Testis (tissue), 2 donors: ENCODE data around the gene OLFML1.

Experiments used
- POLR2A ChIP-seq: fragments of 450-650 bp; IDR thresholded peaks from one replicate; pipeline ENCODE4 v1.6.1; 2017; ENCODE audit warnings: antibody characterized with exemption, mild to moderate bottlenecking, moderate library complexity
- TF ChIP-seq, protein P1 (sequence below), 3 experiments: fragments of 450-650 bp in 2 of 3; fragments of 200-600 bp in 1 of 3; sonication (generic) in 1 of 3; IDR thresholded peaks; one replicate each; pipeline ENCODE4 v1.5.1; 2016 to 2019; ENCODE audit warnings: antibody characterized with exemption in 3 of 3, mild to moderate bottlenecking in 2 of 3, moderate library complexity in 1 of 3

DNA sequence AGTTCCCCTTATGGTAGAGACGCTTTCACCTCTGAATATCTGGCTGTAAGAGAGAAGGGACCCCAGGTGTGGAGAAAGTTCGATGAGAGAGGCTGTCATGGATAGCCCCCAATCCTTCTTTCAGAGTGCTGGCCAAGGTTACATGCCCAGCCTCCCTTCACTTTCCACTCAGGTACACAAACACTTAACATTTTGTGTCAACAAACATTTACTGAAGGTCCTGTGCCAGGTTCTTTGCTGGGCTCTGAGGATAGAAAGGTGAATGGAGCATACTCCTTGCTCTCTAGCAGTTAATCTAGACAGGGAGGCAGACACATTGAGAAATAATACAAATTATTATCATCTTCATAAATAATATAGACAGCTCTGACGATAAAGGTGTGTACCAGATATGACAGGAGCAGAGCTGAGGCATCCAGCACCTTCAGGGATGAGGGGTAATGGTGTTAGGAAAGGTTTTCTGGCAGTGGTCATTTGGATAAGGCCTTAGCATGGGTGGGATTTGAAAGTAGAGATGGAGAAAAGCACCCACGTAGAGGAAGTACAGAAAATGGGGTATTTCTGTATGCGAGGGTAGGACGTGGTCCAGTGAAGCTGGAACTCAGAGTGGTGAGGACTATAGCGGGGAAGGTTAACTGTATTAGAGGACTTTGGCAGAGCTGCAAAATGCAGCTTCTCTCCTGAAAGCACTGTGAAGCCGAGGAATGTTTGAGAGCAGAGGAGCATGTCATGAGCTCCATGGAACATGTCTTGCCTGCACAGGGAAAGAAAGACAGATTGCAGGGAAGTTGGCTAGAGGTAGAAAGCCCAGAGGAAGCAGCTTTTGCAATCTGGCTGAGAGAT is 48.1 kb downstream of the OLFML1 start:
- TF ChIP-seq, protein P1, sequence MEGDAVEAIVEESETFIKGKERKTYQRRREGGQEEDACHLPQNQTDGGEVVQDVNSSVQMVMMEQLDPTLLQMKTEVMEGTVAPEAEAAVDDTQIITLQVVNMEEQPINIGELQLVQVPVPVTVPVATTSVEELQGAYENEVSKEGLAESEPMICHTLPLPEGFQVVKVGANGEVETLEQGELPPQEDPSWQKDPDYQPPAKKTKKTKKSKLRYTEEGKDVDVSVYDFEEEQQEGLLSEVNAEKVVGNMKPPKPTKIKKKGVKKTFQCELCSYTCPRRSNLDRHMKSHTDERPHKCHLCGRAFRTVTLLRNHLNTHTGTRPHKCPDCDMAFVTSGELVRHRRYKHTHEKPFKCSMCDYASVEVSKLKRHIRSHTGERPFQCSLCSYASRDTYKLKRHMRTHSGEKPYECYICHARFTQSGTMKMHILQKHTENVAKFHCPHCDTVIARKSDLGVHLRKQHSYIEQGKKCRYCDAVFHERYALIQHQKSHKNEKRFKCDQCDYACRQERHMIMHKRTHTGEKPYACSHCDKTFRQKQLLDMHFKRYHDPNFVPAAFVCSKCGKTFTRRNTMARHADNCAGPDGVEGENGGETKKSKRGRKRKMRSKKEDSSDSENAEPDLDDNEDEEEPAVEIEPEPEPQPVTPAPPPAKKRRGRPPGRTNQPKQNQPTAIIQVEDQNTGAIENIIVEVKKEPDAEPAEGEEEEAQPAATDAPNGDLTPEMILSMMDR (IDR thresholded peaks at IDR 0.05): no peak
- TF ChIP-seq POLR2A: no peak
